NCI-H446 treated with DMSO at 0.1 percent for 48 hours (cell line): Measurements from ENCODE around the gene DOCK4.
"Not testable (repeated sequence)": the region's sequence is repeated elsewhere in the genome, so short reads cannot be mapped to it uniquely, and the experiment has no call there.

Source experiments
- DNase-seq: peaks from one replicate; lab custom pipeline; 2025; lab: John Stamatoyannopoulos, UW

DOCK4 gene

DNA sequence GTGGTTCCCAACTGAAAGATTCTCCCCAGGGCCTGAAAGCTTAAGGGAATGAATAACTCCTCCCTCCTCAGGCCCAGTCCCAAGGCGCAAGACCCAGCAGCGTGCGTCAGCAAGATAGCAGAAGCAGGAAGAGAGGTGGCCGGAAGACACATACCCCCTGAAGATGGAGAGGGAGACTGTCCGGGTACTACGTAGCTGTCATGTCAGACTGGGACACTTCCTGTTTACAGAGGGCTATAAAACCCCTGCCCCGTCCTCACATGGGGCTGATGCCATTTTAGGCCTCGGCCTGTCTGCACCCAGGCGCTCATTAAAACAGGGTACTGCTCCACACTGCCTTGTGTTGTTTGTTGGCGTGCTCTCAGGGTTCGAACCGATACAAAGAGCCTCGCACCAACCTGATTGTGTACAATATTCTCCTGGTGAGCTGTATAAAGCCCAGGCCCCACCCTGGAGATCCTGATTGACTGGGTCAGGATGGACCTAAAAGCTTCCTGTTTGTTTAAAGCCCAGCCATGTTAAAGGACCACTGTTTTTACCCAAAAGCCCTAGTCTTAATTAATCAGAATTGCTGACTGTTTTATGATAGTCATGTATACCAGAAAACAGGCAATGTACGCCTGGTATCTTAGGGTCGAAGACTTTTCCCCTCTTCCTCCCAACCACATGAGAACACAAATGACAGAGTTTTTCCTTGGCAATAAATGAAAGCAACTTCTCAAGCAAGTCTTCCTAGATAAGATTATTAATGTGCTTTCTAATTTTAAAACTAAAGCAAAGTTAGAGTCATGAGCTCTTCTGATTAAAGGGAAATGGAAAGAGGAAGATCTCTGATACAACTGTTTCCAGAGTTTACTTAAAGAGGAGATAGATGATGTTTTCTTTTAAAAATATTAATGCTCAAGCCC lies 251.5 kb downstream of the DOCK4 start:
- no peak for DNase-seq

DNA sequence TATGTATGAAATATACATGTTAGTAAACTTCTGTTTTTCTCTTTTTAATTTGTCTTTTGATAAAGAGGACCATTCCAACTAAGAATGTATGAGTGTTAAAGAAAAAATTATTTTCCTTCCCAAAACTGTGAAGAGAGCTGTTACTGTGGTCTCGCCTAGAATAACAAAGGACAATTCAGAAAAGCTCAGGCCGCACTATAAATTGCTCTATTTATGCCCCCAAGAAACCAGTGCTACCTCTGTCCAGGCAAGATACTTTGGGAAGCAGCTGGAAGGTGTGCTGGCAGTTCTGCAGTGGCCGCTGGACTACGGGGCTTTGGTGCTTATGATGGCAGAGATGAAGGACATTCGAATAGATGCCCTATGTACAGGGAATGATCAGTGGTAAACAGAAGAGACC lies 252.1 kb downstream of the DOCK4 start:
- no peak for DNase-seq

DNA sequence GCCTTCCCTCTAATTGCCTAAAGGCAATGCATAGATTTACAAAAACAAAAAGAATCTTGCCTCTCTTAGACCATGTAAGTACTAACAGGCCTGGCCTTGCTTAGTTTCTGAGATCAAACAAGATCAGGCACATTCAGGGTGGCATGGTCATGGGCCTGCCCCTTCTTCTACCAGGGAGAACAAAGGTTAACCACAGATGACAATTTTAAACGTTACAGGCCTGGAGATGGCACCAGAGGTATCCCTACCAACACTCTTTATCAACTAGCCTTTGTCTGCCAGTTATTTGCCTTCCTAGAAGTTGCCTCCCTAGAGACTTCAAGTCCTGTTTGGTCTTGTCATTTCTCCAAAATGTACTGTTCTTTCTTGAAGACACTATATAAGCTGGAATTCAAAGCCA lies 252.6 kb downstream of the DOCK4 start:
- peak; percentile 39 for DNase-seq

DNA sequence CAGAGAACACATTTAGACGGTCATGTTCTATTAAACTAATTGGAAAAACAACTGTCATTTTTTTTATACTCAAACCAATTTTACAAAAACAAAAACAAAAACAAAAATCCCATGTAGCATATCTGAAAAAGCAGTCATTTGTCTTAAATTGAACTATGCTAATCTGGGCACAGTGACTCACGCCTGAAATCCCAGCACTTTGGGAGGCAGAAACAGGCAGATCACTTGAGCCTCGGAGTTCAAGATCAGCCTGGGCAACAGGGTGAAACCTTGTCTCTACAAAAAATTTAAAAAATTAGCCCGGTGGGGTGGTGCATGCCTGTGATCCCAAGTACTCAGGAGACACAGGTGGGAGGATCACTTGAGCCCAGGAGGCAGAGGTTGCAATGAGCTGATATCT lies 253.4 kb downstream of the DOCK4 start:
- no peak for DNase-seq

DNA sequence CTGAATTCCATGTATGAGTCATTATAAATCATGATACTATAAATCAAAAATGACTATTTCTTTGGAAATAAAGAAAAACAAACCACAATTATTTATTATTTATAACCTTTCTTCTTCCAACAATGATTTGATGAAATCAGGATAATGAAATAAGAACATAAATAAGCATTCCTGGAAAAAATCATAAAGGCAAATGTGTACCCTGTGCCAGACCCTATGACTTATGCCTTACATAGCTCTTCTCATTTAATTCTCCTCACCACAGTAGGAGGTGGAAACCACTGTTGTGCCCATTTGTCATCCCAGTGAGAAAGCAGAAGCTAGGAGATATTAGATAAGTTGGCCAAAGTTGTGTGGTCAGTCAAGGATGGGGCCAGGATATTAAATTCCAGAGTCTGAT lies 255.1 kb downstream of the DOCK4 start:
- DNase-seq, result no peak

DNA sequence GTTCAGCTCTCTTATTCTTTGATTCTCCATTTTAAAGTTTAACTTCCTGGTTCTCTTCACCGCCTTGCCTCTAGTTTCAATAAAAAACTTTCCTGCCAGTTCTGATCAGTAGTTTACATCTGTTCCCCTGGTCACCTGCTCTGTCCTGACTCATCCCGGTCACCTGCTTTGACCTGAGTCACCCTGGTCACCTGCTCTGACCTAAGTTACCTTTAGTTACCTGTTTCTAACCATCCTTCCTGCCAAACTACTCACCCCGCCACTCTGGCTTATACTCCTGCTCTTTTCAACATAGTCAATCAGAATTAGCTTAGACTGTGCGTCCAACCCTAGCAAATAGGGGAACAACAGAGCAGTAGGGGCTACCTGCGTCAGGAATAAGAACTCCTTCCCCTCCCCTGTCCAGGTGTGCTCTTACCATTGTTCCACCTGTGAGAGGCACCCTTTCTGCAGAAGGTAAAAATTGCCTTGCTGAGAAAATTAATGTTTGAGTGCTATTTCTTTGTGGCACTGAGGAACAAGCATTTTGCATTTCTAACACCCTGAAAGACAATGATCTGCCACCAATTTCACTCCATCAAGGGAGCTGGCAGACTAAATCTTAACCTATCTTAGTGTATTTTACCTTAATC lies 263.6 kb downstream of the DOCK4 start:
- no peak for DNase-seq

DNA sequence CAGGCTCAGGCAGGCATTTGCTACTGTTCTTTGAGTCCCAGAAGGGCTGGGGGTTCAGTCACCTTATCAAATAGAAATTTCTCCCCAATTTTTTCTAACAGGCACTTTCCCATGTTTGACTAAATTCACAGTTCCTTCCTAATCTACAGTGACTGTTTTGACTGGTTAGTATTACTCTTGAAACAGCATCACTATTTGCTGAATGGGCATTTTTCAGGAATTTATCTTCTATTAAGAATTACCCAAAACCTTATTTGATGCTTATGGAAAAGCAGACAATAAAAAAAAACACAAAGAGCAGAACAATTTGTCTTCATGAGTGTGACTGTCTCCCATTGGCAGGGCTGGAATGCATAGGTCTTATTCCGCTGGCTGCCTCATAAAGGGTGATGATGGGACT lies 269.0 kb downstream of the DOCK4 start:
- no peak for DNase-seq

DNA sequence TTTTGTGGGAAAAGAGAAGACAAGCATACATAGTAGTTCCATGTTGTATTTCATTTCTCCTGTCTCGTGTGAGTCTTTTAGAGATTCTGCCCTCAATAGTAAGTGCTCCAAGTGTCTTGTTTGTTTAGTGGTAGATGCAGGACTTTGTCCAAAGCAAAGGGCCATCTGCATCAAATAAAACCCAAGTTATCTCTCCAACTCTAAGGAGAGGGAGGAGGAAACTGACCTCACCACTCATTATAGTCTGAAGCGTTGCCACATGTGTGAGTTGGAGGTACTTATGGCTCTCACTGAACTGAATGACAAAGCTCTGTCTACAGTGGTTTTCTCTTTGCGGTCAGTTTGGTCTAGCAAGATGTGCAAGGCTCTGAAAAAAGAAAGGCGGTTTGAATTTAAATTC lies 272.6 kb downstream of the DOCK4 start:
- no peak for DNase-seq

DNA sequence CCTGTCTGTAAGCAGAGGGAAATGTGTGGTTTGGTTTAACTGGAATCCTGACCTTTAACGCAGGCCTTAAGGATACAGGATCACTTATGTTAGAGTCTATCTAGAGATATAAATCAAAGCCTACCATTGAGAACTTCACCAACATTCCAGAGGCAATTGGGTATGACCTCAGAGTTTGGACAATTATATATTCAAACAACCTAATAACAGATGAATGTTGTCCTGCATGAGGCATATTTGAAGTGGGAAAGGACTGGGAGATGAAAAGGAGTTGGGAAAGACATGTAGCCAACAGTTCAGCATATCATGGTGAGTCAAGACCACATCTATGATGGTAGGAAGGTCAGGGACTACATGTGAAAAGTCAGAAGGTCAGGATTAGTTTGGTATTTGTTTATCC lies 274.2 kb downstream of the DOCK4 start:
- no peak for DNase-seq

DNA sequence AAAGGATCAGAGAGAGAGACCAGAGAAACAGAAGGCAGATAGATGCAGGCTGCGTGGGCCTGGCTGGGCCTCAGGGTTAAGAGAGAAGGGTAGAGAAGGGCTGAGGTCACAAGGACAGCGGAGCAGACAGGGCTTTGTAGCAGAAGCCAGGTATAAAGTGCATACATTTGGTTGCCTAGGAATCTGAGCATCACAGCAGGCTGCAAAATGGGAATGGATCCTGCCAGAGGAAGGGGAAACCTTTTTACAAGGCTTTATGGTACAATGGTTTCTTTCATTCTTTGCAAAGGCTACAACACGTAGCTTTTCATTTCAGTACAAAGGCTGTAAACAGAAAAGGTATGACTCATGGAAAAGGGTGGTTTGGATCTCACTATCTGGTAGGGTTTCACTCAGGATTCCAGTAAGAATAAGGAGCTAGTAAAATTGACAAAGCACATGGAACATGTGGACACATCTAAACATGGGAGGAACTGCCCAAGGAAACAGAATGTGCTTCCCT lies 275.1 kb downstream of the DOCK4 start:
- no peak for DNase-seq

DNA sequence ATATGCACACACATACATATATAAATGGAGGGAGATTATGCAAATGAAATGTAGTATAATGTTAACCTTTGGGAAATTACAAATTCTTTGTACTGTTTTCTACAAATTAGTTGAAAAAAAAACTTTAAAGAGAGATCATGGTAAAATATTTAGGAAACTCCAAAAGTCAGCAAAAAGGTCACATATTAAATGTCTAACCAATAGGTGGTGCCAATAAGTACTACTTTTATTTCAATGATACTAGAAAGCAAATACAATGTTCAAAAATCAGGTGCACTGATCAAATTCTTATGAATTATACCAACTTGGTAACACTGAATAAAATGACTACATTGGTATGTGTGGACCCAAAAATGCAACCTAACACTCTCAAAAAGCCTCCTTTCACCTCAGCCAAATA lies 276.9 kb downstream of the DOCK4 start:
- DNase-seq, result no peak

DNA sequence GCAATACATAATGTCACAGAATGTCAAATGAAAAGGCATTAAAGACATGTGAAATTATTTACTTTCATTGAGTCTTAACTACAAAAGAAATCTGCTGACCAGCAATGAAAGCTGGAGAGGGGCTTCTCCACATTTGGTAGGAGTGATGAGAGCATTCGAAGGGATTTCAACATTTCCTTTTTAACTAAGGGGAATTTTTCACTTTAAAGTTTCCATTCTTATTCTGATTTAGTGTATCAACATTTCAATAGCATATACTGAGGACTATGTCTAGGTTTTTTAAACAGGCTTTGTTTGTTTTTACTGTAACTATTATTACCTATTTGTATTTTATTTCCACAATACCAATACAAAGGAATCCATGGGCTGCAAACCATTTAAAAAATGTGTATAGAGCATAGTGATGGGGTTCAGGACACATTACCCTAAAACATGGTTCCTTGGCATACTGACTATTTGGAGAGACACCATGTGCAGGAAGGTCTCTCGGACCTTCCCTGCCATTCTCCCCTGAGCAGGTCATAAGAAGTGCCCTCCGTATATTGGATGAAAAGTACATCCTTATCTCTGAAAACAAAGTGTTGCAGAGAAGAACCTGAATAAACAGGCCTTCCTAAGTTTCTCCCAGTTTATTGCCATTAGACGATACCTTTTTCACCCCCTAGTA lies 278.7 kb downstream of the DOCK4 start:
- DNase-seq, result no peak

DNA sequence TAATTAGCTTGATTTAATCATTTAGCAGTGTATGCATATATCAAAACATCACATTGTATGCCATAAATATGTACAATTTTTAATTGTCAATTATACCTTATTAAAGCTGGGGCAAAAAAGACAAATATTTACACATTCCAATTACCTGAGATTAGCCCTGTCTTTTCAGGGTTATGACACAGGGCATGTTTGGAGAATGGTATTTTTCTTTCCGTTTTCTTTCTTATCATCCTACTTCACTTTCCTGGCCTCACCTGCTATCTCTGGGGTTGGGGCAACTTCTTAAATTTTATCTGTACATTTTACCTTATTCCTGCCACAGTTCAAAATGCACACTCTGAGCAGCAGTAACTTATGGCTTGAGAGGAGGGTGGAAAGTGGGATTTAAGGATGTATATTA lies 285.9 kb downstream of the DOCK4 start:
- no peak for DNase-seq

DNA sequence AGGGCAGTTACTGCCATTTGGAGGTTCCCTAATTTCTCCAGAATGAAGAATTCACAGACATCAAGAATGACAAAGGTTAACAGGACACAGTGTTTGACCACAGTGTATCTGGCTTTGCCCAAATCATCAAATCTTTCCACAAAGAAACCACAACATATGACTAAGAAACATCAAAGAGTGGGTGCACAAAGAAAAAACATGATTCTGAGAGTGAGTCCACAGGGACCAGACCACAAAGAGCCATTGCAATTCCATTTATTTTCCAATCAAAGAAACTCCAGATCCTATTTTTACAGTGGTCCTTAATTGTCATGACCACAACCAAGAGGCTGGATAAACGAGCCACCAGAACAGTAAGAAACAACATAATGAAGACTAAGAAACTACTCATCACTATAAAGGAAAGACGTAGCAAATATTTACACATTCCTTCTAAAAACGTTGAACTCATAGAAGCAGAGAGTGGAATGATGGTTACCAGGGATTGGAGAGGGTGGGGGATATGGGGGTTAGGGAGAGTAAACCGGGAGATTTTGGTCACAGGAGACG lies 286.5 kb downstream of the DOCK4 start:
- DNase-seq, result no peak

DNA sequence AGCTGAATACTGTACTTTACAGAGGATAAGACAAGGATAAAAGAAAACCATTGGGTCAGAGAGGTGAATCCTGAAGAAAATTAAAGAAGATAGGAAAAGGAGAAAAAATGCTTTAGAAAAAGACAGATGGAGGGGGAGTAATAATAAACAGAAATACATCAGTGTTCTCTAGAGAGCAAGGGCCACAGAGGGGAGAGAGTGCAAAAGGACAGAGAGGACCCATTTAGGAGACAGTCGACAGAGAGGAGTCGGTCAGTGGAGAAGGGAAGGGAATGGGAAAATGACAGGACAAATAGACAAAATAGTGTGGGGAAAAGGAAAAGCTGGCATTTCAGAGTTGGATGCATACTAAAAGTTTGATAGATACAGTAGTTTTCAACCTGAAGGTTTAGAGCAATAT lies 287.0 kb downstream of the DOCK4 start:
- DNase-seq, result no peak

DNA sequence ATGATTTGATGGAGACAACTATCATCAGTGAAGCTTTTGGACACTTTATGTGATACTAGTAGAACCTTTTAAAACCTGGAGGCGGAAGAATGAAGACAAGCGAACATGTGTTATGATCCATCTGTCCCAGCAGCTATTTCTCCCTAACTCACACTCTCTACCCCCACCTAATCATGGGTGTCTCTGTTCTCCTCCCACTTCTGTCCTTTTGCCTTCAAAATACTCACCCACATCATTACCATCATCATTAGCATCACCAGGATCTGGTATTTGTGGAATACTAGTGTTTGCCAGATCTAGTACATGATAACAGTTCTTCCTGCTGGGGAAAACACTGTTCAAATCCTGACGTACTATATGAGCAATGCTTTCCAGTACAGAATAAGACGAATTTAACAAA lies 287.7 kb downstream of the DOCK4 start:
- DNase-seq, result no peak

DNA sequence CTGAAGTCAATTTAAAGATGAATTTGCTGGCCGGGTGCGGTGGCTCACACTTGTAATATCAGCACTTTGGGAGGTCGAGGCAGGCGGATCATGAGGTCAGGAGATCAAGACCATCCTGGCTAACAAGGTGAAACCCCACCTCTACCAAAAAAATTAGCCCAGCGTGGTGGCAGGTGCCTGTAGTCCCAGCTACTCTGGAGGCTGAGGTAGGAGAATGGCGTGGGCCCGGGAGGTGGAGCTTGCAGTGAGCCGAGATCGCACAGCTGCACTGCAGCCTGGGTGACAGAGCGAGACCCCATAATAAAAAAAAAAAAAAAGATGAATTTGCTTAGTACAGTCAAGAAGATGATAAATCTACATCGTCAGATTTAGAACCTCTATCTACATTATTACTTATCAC lies 288.8 kb downstream of the DOCK4 start:
- DNase-seq, result not testable (repeated sequence)

DNA sequence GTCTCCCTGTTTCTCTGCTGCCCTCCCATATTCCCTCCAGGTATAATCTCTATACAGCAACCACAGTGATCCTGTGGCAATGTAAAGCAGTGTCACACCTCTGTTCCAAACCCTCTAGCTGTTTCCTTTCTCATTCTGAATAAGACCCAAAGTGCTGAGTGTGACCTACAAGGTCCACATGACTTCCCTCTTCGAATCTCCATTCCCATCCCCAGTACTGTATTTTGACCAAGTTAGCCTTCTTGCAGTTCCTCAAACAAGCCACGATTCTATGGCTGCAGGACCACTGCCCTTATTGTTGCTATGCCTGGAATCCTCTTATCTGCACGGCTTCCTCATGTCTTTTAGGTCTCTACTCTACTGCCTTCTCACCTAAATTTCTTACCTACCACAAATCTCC lies 291.9 kb downstream of the DOCK4 start:
- DNase-seq, result no peak

DNA sequence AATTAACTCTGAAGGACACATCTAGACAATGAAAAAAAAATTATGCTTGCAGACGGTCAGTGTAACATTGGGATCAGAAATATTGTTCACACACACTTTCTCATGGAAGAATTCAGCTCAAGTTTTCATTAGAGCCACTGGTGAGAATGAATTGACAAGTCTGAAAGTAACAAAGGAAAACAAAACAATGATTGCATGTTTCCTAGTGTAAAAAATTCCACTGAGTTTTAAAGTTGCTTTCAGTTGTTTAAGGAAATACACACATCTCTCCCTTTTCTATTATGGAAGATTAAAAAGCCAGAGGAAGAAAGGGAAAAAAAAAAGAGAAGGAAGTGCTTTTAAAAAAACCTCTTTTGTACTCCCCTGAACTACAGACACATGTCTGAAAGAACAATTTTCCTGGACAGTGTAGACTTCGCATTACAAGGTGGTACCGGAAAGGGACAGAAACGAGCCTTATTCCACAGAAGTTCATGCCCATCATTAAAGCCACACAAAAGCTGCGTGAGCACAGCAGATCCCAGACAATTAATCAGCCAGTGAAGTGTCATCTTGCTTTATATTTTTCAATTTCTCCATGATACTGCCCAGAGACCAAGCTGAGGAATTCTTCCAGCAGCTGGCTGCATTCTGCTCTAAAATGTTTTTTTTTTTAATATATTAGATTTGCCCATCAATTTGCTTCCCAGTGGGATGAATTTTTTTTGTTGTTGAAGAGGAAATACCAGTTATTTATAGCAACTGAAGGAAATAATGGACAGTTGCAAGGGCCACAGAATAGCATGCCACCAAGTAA lies 294.8 kb downstream of the DOCK4 start:
- DNase-seq, result no peak

DNA sequence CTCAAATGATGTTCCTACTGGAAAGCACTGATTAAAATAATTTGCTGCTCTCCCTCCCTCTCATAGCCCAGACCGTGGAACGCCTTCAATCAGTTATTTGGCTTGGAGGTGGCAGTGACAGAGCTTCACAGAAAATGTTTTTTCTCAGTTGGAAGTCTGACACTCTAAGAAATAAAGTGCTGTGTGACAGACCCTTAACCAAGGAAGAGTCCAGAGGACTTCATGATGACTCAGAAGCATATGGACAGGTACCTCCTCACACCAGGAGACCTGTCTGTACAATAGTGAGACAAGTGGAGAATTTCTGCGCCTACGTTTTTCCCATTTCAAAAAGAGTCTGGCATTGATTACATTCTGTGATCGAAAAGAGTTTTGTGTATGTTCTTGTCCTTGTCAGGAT lies 295.5 kb downstream of the DOCK4 start:
- DNase-seq, result no peak

DNA sequence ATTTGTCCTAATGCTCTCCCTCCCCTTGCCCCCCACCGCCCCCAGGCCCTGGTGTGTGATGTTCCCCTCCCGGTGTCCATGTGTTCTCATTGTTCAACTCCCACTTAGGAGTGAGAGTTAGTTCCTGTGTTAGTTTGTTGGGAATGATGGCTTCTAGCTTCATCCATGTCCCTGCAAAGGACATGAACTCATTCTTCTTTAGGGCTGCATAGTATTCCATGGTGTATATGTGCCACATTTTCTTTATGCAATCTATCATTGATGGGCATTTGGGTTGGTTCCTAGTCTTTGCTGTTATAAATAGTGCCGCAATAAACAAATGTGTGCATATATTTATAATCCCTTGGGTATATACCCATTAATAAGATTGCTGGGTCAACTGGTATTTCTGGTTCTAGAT lies 297.5 kb downstream of the DOCK4 start:
- DNase-seq, result not testable (repeated sequence)

DNA sequence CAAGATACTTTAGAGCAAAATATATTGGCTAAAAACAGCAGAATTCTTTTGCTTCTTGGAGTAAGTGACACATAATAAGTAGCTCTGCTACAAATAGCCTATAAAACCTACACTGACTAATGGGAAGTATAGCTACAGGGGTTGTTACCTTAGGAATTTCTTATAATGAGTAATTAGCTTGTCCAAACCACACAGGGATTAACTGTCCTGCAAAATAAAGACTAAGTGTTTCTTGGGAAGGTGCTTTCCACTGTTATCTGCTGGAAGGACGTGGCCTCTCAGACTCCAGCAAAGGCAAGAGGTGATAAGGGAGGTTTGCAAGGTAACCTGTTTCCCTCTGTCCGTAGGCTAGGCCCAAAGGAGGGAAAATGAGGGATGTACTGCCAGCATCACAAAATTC lies 302.4 kb downstream of the DOCK4 start:
- DNase-seq, result no peak
